Pancreas (tissue), 10 donors: ENCODE results near the gene APOBEC3G. TPM values are rescaled to one million over a fixed set of nuclear protein-coding genes. Genes with fewer than 3 reads are reported as not detected.
A peak's percentile ranks its signal among the peaks of the same experiment; 100 is the strongest.

Experiments
- ATAC-seq, 4 donors: fragments of 200-7000 bp; cut with Tn5 transposase; one replicate each; pipeline versions ENCODE4 v1.8.0 to v1.9.1; 2020; ENCODE audit warnings: mild to moderate bottlenecking in 4 of 4, moderate library complexity in 4 of 4
- DNase-seq, 6 donors: peaks; one replicate each; pipeline ENCODE4 v3.0.0-alpha.2; 2020
- FAIRE-seq: peaks from 2 replicates; lab custom pipeline; 2012; peaks lifted over from hg19 to GRCh38; lab: Jason Lieb, UNC
- H3K27ac ChIP-seq, 4 donors: fragments of 200-600 bp; sonication (generic); 1 replicate in 3 of 4; 2 replicates in 1 of 4; pipeline versions ENCODE4 v1.5.0 to v1.8.0; 2020
- H3K27me3 ChIP-seq, 4 donors: fragments of 200-600 bp; one replicate each; pipeline ENCODE4 v1.8.0; 2021
- H3K36me3 ChIP-seq, 3 donors: fragments of 200-600 bp; sonication (generic) in 1 of 3; one replicate each; pipeline versions ENCODE4 v1.5.0 to v1.8.0; 2020 to 2021
- H3K4me1 ChIP-seq, 3 donors: fragments of 200-600 bp; one replicate each; pipeline ENCODE4 v1.8.0; 2021
- H3K4me3 ChIP-seq, 4 donors: fragments of 200-600 bp; sonication (generic) in 2 of 4; one replicate each; pipeline versions ENCODE4 v1.5.0 to v1.8.0; 2020 to 2021
- H3K9me3 ChIP-seq, 4 donors: fragments of 200-600 bp; one replicate each; pipeline ENCODE4 v1.8.0; 2021
- WGBS, 2 donors: extraction: QIAGEN DNeasy Blood & Tissue Kit; methylation state at CpG; one replicate each; pipeline ENCODE4 v1.1.7; 2013; 5-methylcytosine and 5-hydroxymethylcytosine counted together
- intact Hi-C, 3 donors: fragments of 100-400 bp; cut with DNase I; formaldehyde crosslinking; loops; one replicate each; pipeline versions ENCODE4 v1.11.1 to v1.14.2; 2022
- polyA plus RNA-seq, 2 donors: library from polyadenylated mRNA; stranded (reverse); fragments of 200-250 nt; gene quantifications; one replicate each; pipeline ENCODE4 v1.2.3, GENCODE V29; 2013
- total RNA-seq, 6 donors: library from RNA; stranded (reverse); fragmentation: NEBNext Ultra II Directional in 4 of 6; extraction: Animal tissue kit (Norgen Biotek cat#: 25700) in 4 of 6; gene quantifications; one replicate each; pipeline versions ENCODE4 v1.2.1 to v1.2.4, GENCODE V29; 2021 to 2023
- TF ChIP-seq, protein P1 (sequence below), 4 donors: fragments of 200-600 bp; sonication (generic) in 3 of 4; IDR thresholded peaks; one replicate each; pipeline versions ENCODE4 v1.5.0 to v1.8.0; 2021; ENCODE audit warnings: antibody characterized with exemption in 4 of 4
- donor health status: healthy with polysubstance abuse.
- donor health status: DM: no; HTN: no; CAD: no; lungs with moderate emphysema.
- donor health status: DM: no; HTN: no; CAD: no.
- donor health status: control.
- donor health status: control.
- donor health status: Bipolar disorder and iron deficiency.
- donor health status: DM: yes; HTN: yes; CAD: no.
- donor health status: DM: no; HTN: no; CAD: no.
- donor health status: DM: no; HTN: no; CAD: no.
- donor health status: DM: yes; HTN: yes; CAD: no.

APOBEC3G gene
- total and polyA plus RNA-seq, 8 donors = 0.94 to 5.3 (median 2.8) TPM

DNA sequence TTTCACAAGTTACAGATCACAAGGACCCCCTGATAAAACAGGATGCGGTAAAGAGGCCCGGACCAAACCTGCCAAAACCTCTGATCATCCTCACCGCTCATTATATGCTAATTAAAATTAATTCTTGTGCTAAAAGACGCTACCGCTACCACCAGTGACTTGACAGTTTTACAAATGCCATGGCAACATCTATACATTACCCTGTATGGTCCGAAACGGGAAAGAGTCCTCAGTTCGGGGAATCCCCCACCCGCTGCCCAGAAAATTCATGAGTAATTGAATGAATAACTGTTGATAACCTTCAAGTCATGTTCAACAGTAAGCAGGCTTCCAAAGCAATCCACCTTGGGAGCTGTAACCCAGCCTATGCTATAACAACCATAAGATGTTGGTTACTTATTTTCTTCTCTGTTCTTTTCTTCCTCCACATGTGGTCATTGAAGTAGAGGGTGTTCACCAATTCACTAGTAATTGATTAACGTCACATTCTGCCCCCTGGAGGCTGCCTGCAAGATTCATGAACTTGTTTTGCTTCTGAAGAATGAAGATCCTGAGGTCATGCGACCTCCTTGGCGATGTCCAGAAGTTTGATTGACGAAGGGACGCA, 40.6 kb downstream of the APOBEC3G start:
- ATAC-seq (peak in 3 of 4 donors; percentile 69 to 84 (median 71)), DNase-seq (peak in 3 of 6 donors; percentile 39 to 55 (median 54)), FAIRE-seq (no peak)
- no peaks in the 10 kb centered on the region for H3K9me3 ChIP-seq
- WGBS, 2 donors = 45 to 54% methylated on average over 14 of the region's 14 CpGs
- no peaks in the 10 kb centered on the region for H3K4me1 ChIP-seq
- intact Hi-C loops = loop anchor here in 2 of 3 donors (10.0 kb wide), 2 partner anchors 113 to 253 kb away; no protein-coding TSS in a partner anchor
- TF ChIP-seq, protein P1, sequence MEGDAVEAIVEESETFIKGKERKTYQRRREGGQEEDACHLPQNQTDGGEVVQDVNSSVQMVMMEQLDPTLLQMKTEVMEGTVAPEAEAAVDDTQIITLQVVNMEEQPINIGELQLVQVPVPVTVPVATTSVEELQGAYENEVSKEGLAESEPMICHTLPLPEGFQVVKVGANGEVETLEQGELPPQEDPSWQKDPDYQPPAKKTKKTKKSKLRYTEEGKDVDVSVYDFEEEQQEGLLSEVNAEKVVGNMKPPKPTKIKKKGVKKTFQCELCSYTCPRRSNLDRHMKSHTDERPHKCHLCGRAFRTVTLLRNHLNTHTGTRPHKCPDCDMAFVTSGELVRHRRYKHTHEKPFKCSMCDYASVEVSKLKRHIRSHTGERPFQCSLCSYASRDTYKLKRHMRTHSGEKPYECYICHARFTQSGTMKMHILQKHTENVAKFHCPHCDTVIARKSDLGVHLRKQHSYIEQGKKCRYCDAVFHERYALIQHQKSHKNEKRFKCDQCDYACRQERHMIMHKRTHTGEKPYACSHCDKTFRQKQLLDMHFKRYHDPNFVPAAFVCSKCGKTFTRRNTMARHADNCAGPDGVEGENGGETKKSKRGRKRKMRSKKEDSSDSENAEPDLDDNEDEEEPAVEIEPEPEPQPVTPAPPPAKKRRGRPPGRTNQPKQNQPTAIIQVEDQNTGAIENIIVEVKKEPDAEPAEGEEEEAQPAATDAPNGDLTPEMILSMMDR (IDR thresholded peaks at IDR 0.05) = peak in 3 of 4 donors; percentile 18 to 27 (median 23)
- H3K27me3 ChIP-seq = peaks cover 0 to 3% (median 0%) of the 10 kb centered on the region in 4 donors
- H3K27ac ChIP-seq = no peak overlapping the region
- H3K36me3 ChIP-seq = no peaks in the 10 kb centered on the region
- no peak overlapping the region for H3K4me3 ChIP-seq

DNA sequence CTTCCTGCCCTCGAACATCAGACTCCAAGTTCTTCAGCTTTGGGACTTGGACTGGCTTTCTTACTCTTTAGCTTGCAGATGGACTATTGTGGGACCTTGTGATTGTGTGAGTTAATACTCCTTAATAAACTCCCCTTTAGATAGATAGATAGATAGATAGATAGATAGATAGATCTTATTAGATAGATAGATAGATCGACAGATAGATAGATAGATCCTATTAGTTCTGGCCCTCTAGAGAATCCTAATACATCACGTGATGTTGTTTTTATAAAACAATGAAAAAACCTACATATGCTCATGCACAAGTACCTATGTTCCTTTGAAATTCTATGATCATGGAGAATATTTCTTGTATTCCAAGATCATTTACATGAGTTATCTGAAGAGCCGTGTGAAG, 43.9 kb downstream of the APOBEC3G start:
- Histone ChIP-seq H3K27ac (no peak overlapping the region), H3K27me3 (peaks cover 0 to 3% (median 0%) of the 10 kb centered on the region in 4 donors), H3K4me1 (no peaks in the 10 kb centered on the region), H3K9me3 (no peaks in the 10 kb centered on the region), H3K4me3 (no peak overlapping the region), H3K36me3 (no peaks in the 10 kb centered on the region)
- WGBS, 2 donors = 55 to 67% methylated on average over 4 of the region's 4 CpGs
- ATAC-seq (no peak), DNase-seq (no peak), FAIRE-seq (no peak)
- intact Hi-C loops = loop anchor here in 1 of 3 donors (10.0 kb wide), 1 partner anchor 256 kb away; no protein-coding TSS in a partner anchor
- TF ChIP-seq, protein P1 (IDR thresholded peaks at IDR 0.05) = no peak

DNA sequence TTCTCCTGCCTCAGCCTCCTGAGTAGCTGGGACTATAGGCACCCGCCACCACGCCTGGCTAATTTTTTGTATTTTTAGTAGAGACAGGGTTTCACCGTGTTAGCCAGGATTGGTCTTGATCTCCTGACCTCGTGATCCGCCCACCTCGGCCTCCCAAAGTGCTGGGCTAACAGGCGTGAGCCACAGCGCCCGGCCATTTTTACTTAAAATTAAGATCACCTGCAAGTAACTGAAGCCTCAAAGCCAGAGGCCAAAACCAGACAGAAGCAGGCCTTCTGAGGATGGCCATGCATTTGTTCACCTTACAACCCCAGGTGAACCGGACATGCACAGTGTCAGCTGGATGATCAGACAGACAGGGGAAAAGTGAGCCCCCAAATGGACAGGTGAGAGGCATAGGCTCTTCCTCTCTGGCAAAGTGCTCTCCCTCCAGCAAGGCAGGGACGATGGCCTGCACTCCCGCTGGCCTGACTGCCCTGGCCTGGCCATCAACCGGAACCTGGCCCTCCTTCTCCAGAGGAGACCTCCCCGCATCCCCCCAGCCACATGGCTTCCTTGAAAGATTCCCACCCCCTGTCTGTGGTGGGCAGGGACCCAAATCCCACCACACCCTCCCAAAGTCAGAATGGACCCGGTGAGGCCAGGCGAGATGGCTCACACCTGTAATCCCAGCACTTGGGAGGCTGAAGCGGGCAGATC, 45.8 kb downstream of the APOBEC3G start:
- Histone ChIP-seq H3K9me3 (no peaks in the 10 kb centered on the region), H3K27ac (no peak overlapping the region), H3K36me3 (no peaks in the 10 kb centered on the region), H3K4me1 (no peaks in the 10 kb centered on the region), H3K27me3 (no peaks in the 10 kb centered on the region), H3K4me3 (no peak overlapping the region)
- intact Hi-C loops = loop anchor here in 1 of 3 donors (10.0 kb wide), 1 partner anchor 258 kb away; no protein-coding TSS in a partner anchor
- FAIRE-seq (no peak), DNase-seq (peak in 1 of 6 donors; percentile 18), ATAC-seq (no peak)
- WGBS, 2 donors = 88% methylated on average over 17 of the region's 17 CpGs
- TF ChIP-seq, protein P1 (IDR thresholded peaks at IDR 0.05) = no peak

DNA sequence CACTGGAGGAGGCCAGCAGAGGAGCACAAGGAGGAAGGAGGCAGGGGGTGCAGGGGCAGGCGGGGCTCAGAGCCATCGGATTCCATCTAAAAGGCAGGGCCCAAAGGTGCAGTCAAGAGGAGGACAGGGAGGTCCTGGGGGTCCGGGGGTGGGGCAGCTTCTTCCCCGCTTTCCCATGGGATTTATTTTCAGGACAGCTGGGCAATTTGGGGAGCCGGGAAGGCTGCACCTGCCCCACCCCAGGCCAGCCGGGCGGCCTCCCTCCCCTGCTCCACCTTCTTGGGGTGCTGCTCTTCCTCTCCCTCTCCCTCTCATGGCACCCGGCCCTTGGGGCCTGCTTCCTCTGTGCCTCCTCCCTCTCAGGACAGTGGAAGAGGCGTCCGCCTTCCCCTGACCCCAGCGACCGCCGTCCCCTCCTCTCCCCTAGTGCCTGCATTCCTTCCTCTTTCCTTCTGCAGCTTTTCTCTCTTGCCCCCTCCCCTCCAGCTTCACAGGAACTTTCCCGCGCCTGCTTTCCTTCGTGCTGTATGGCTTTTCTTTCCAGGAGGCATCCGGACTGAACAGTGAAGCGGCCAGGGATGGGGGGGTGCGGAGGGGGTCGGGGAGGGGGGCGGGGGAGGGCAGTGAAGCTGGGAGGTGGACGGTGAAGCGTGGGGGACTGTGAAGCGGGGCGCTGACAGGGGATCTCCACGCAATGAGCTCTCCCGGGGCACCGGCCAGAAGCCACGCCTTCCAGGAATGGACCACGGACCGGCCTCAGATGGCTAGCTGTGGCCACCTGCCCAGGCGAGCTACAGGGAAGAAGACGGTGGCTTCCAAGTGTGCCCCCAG, 46.9 kb downstream of the APOBEC3G start:
- Histone ChIP-seq H3K27ac (no peak overlapping the region), H3K36me3 (no peaks in the 10 kb centered on the region), H3K9me3 (no peaks in the 10 kb centered on the region), H3K27me3 (no peaks in the 10 kb centered on the region), H3K4me1 (no peaks in the 10 kb centered on the region), H3K4me3 (no peak overlapping the region)
- FAIRE-seq (no peak), DNase-seq (peak in 2 of 6 donors; percentile 25 to 51), ATAC-seq (peak in 1 of 4 donors; percentile 27)
- TF ChIP-seq, protein P1 (IDR thresholded peaks at IDR 0.05) = no peak
- intact Hi-C loops = loop anchor here in 1 of 3 donors (10.0 kb wide), 1 partner anchor 259 kb away; no protein-coding TSS in a partner anchor
- WGBS, 2 donors = 42 to 43% methylated on average over 30 to 33 of the region's 33 CpGs
